ENCODE data around the gene SHOX.

Gene SHOX

GRCh38 chrX:633985-634958 is 3.7 kb downstream of the SHOX start:
- TF ChIP-seq CTCF (IDR thresholded peaks at IDR 0.05): no peak
- H3K27ac ChIP-seq: no peak overlapping the region
- H3K4me3 ChIP-seq (ENCODE audit: low read depth in 1 of 2, low read length in 1 of 2): no peak overlapping the region
- H3K27me3 ChIP-seq: peaks cover 94% of the 10 kb centered on the region
- H3K9me3 ChIP-seq: no peaks in the 10 kb centered on the region
- H3K36me3 ChIP-seq: no peaks in the 10 kb centered on the region
- no peaks in the 10 kb centered on the region for H3K4me1 ChIP-seq (ENCODE audit: control insufficient read depth in 1 of 2, insufficient read depth in 1 of 2, low read depth in 1 of 2, low read length in 1 of 2)

GRCh38 chrX:635428-636090 is 5.0 kb downstream of the SHOX start:
- Histone ChIP-seq H3K4me3 (ENCODE audit: low read depth in 1 of 2, low read length in 1 of 2) (no peak overlapping the region), H3K36me3 (no peaks in the 10 kb centered on the region), H3K27ac (no peak overlapping the region), H3K4me1 (ENCODE audit: control insufficient read depth in 1 of 2, insufficient read depth in 1 of 2, low read depth in 1 of 2, low read length in 1 of 2) (no peaks in the 10 kb centered on the region), H3K27me3 (peaks cover 94% of the 10 kb centered on the region), H3K9me3 (no peaks in the 10 kb centered on the region)
- TF ChIP-seq CTCF (IDR thresholded peaks at IDR 0.05): no peak

DNA sequence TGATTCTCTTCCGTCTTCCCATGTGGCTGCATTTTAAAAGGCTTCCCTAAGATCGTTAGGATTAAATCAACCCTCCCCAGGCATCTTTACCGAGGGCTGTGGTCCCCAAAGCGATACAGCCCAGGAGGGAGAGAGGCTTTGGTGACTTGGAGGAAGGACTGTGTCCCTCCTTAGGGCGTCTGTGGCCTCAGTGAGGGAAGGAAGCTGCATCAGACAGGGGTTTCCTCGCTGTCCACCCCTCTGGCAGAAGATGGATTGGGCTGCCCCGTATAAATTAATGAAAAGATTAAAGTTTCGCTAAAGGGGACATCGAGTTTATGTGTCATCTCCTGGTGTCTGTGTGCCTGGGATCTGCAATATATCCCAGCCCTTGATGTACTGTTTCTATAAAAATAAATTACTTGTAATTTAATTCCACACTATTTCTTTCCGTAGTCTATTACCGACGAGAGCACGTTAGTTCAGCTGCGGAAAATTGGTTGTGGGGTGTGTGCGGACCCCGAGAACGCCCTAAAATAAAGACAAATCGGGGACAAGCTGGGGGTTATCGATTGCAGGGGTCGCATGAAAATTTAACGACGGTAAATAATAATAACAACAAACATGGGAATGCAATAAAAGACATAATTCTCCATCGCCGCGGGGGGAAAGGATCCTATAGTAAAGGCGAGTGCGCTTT is 6.5 kb downstream of the SHOX start:
- Histone ChIP-seq H3K4me3 (ENCODE audit: low read depth in 1 of 2, low read length in 1 of 2) (no peak overlapping the region), H3K27me3 (peaks cover 94% of the 10 kb centered on the region), H3K9me3 (no peaks in the 10 kb centered on the region), H3K4me1 (ENCODE audit: control insufficient read depth in 1 of 2, insufficient read depth in 1 of 2, low read depth in 1 of 2, low read length in 1 of 2) (no peaks in the 10 kb centered on the region), H3K27ac (no peak overlapping the region), H3K36me3 (no peaks in the 10 kb centered on the region)
- TF ChIP-seq CTCF (IDR thresholded peaks at IDR 0.05): no peak

GRCh38 chrX:637660-638481 is 7.3 kb downstream of the SHOX start:
- H3K9me3 ChIP-seq: no peaks in the 10 kb centered on the region
- no peak overlapping the region for H3K27ac ChIP-seq
- H3K4me3 ChIP-seq (ENCODE audit: low read depth in 1 of 2, low read length in 1 of 2): no peak overlapping the region
- TF ChIP-seq CTCF (IDR thresholded peaks at IDR 0.05): no peak
- H3K36me3 ChIP-seq: no peaks in the 10 kb centered on the region
- peaks cover 94% of the 10 kb centered on the region for H3K27me3 ChIP-seq
- H3K4me1 ChIP-seq (ENCODE audit: control insufficient read depth in 1 of 2, insufficient read depth in 1 of 2, low read depth in 1 of 2, low read length in 1 of 2): no peaks in the 10 kb centered on the region

Data from neutrophil (primary cell).